ENCODE results near the gene PTPRK. TPM values are rescaled to one million over a fixed set of nuclear protein-coding genes. Genes with fewer than 3 reads are reported as not detected.

PTPRK gene
- total RNA-seq, 1 experiment from 2014 or later = 265 TPM

DNA sequence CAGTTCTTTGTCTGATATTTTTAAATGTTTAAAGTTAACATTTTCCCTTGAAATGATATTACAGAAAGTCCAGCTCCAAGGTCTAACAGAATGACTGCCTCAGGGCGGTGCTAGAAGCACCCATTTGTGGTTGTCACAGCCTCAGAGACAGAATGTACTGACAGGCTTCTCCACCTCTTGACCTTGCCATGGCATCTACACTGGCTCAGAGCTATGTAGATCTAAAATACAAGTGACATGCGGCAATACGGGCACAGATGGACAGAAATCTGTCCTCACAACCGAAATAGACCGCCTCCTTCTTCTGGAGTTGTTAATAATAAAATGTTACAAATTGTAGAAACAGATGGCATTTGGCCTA lies 452.3 kb downstream of the PTPRK start:
- intact Hi-C loops (cut with micrococcal nuclease; ENCODE audit: unreplicated experiment) = no loop called here
- Mint-ChIP-seq H3K4me3 (ENCODE audit: low read depth, unreplicated experiment) (no peak overlapping the region), H3K4me1 (ENCODE audit: low read depth, unreplicated experiment) (peaks cover 23% of the 10 kb centered on the region), H3K27me3 (ENCODE audit: unreplicated experiment) (no peaks in the 10 kb centered on the region), H3K27ac (ENCODE audit: unreplicated experiment) (no peak overlapping the region), H3K36me3 (ENCODE audit: insufficient read depth, unreplicated experiment) (peaks cover 19% of the 10 kb centered on the region), H3K9me3 (ENCODE audit: low read depth, unreplicated experiment) (no peaks in the 10 kb centered on the region)
- BruUV-seq (replicated peaks) = no TSS peak
- DNase-seq = no peak
- CTCF ChIA-PET = no interaction called here
- TF ChIP-seq, protein P1, sequence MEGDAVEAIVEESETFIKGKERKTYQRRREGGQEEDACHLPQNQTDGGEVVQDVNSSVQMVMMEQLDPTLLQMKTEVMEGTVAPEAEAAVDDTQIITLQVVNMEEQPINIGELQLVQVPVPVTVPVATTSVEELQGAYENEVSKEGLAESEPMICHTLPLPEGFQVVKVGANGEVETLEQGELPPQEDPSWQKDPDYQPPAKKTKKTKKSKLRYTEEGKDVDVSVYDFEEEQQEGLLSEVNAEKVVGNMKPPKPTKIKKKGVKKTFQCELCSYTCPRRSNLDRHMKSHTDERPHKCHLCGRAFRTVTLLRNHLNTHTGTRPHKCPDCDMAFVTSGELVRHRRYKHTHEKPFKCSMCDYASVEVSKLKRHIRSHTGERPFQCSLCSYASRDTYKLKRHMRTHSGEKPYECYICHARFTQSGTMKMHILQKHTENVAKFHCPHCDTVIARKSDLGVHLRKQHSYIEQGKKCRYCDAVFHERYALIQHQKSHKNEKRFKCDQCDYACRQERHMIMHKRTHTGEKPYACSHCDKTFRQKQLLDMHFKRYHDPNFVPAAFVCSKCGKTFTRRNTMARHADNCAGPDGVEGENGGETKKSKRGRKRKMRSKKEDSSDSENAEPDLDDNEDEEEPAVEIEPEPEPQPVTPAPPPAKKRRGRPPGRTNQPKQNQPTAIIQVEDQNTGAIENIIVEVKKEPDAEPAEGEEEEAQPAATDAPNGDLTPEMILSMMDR (IDR thresholded peaks at IDR 0.05; ENCODE audit: unreplicated experiment) = no peak

DNA sequence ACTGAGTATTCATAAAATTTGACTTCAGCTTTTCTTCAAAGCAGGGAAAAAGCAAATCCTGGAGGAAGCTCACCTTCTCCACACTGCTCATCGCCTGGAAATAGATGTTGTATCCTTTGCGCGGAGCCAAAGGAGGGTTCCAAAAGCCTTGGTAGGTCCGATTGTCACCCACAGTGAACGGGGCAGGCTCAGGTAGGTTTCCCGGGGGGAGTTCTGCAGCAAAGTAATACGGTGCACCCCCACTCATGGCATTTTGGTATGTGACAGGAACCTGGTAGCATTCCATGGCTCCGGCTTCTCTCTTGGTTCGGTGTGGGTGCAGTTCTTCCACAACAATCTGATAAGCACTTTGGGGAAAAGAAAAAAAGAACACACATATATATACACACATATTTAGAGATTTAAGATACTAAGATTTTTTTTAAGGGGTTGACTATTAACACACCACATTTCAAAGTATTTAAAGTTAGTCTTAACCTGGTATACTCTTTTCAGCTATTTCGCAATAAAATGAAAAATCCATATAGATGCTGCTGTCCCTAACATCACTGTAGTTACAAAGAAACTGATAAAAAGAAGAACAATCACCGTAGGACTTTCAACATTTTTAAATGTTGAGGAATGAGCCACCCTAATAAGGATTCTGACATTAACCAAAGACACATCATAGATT lies 452.8 kb downstream of the PTPRK start:
- no peaks in the 10 kb centered on the region for H3K9me3 Mint-ChIP-seq (ENCODE audit: low read depth, unreplicated experiment)
- H3K36me3 Mint-ChIP-seq (ENCODE audit: insufficient read depth, unreplicated experiment) = peaks cover 19% of the 10 kb centered on the region
- H3K27me3 Mint-ChIP-seq (ENCODE audit: unreplicated experiment) = no peaks in the 10 kb centered on the region
- BruUV-seq (replicated peaks) = no TSS peak
- CTCF ChIA-PET = no interaction called here
- H3K4me1 Mint-ChIP-seq (ENCODE audit: low read depth, unreplicated experiment) = peaks cover 27% of the 10 kb centered on the region
- H3K4me3 Mint-ChIP-seq (ENCODE audit: low read depth, unreplicated experiment) = no peak overlapping the region
- TF ChIP-seq, protein P1 (IDR thresholded peaks at IDR 0.05; ENCODE audit: unreplicated experiment) = no peak
- intact Hi-C loops (cut with micrococcal nuclease; ENCODE audit: unreplicated experiment) = no loop called here
- H3K27ac Mint-ChIP-seq (ENCODE audit: unreplicated experiment) = no peak overlapping the region
- no peak for DNase-seq

DNA sequence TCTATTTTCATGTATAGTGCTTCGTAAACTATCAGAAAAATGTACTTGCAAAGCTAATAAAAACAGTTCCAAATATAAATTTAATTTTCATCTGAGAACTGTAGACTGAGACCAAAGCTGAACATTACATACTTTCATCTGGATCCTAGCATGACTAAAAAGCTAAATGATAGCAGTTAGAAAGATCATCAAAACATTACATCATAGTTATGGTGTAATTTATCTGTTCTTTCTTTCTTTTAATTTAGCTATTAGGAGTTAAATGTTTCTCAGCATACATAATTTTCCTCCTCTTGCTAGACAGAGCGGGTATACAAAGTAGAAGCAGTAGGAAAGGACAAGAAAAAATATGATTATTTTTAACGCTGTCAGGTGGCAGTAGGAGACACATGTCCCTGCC lies 455.3 kb downstream of the PTPRK start:
- BruUV-seq (replicated peaks) = no TSS peak
- no peaks in the 10 kb centered on the region for H3K27me3 Mint-ChIP-seq (ENCODE audit: unreplicated experiment)
- peaks cover 10% of the 10 kb centered on the region for H3K4me1 Mint-ChIP-seq (ENCODE audit: low read depth, unreplicated experiment)
- no peak overlapping the region for H3K4me3 Mint-ChIP-seq (ENCODE audit: low read depth, unreplicated experiment)
- TF ChIP-seq, protein P1 (IDR thresholded peaks at IDR 0.05; ENCODE audit: unreplicated experiment) = no peak
- no peak overlapping the region for H3K27ac Mint-ChIP-seq (ENCODE audit: unreplicated experiment)
- H3K9me3 Mint-ChIP-seq (ENCODE audit: low read depth, unreplicated experiment) = no peaks in the 10 kb centered on the region
- intact Hi-C loops (cut with micrococcal nuclease; ENCODE audit: unreplicated experiment) = no loop called here
- H3K36me3 Mint-ChIP-seq (ENCODE audit: insufficient read depth, unreplicated experiment) = peaks cover 19% of the 10 kb centered on the region
- CTCF ChIA-PET = no interaction called here
- no peak for DNase-seq

DNA sequence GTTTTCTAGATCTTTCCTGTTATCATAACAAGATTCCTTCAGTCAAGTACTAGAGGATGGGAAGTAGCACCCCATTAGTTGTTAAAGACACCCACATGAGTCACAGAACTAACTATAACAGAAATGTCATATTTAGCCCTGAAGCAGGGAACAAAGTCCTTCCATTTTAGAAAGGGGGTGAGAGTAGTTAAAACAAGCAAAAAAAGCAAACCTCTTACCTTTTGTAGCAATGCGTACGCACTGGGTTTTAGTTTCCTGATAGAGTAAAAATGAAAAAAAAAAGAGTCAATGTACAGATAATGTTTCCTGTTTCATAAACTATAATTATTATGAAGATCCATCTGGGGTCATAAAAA lies 455.9 kb downstream of the PTPRK start:
- peaks cover 9% of the 10 kb centered on the region for H3K4me1 Mint-ChIP-seq (ENCODE audit: low read depth, unreplicated experiment)
- TF ChIP-seq, protein P1 (IDR thresholded peaks at IDR 0.05; ENCODE audit: unreplicated experiment) = no peak
- no peak for DNase-seq
- intact Hi-C loops (cut with micrococcal nuclease; ENCODE audit: unreplicated experiment) = no loop called here
- H3K27me3 Mint-ChIP-seq (ENCODE audit: unreplicated experiment) = no peaks in the 10 kb centered on the region
- H3K27ac Mint-ChIP-seq (ENCODE audit: unreplicated experiment) = no peak overlapping the region
- peaks cover 19% of the 10 kb centered on the region for H3K36me3 Mint-ChIP-seq (ENCODE audit: insufficient read depth, unreplicated experiment)
- no peaks in the 10 kb centered on the region for H3K9me3 Mint-ChIP-seq (ENCODE audit: low read depth, unreplicated experiment)
- no TSS peak for BruUV-seq (replicated peaks)
- H3K4me3 Mint-ChIP-seq (ENCODE audit: low read depth, unreplicated experiment) = no peak overlapping the region
- CTCF ChIA-PET = no interaction called here
